GM18951 (cell line): ENCODE results near the gene ATG14.

Source experiments
- POLR2A ChIP-seq: IDR thresholded peaks from 4 replicates; pipeline ENCODE4 v1.6.1; 2011; ENCODE audit warnings: mild to moderate bottlenecking; ENCODE audit not compliant: insufficient read length, insufficient read depth; ENCODE audit errors: extremely low read depth
- in situ Hi-C: fragments of 300-500 bp; cut with MboI; formaldehyde crosslinking; loops from one replicate; pipeline ENCODE4 v1.12.0; 2022; ENCODE audit warnings: low sequenced_read_pairs, mixed read lengths, inconsistent platforms; ENCODE audit not compliant: unreplicated experiment

ATG14 gene

DNA sequence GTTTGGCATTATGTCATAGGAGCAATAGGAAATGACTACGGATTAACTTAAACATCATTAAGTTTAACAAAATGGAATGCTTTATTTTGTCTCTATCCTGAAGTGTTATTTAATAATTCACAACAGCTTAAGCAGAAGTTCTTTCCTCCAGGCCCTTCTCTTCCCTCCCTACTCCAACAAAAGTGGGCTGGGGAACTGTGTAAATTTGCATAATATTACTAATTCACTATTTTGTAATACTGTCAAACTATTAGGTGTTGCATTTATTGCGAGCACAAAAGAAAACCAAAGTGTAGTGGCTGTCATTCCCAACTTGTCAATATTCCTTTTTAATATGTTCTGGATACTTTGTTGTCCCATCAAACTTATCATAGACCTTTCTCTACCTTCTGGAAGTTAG lies 69.8 kb downstream of the ATG14 start:
- in situ Hi-C loops: no loop called here
- TF ChIP-seq POLR2A: no peak

DNA sequence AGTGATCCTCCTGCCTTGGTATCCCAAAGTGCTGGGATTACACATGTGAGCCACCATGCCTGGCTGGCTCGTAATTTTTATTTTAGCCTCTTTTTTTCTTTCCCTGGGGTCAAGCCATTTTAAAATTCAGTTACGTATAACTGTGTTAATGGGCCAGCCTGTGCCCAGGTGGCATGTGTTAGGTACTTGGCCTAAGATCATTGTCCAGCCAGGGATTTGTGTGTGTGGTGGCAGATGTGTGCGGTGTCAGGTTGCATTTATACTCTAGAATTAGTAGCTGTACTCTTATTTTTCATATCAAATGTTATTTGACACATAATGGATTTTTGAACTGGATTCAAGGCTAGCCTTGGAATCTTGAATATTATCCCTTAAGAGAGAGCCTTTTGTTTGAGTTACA lies 71.1 kb downstream of the ATG14 start:
- TF ChIP-seq POLR2A: no peak

DNA sequence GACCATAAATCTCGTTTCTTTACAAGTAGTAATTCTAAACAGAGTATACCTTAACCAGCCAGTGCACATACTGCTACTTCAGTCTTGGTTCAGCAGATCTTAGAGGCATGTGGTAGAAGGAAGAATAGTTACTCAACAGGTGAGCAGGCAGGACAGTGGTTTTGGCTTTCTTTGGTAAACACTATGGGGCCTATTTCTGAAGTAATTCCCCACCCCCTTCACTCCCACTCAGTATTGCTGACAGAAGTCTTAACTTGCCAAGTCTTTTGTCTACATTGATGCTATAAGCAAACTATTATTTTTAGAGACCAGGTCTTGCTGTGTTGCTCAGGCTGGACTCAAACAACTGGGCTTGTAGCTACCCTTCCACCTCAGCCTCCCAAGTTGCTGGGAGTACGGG lies 71.9 kb downstream of the ATG14 start:
- no peak for TF ChIP-seq POLR2A
- in situ Hi-C loops: no loop called here

More for the DNA sequence above, 71.1 kb downstream of the ATG14 start:
- in situ Hi-C loops: no loop called here

DNA sequence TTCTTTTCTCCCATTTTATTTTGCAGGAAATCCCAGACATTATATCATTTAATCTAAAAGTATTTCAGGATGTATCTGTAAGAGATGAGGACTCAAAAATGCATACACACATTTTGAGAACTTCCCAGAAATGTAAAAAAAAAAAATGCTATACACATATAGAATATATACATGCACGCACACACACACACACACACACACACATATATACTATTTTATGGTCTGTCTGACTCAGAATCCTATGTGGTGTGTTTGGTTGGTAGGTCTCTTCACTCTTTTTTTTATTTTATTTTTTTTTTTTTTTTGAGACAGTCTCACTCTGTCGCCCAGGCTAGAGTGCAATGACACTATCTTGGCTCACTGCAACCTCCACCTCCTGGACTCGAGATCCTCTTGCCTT lies 74.9 kb downstream of the ATG14 start:
- in situ Hi-C loops: no loop called here
- no peak for TF ChIP-seq POLR2A

DNA sequence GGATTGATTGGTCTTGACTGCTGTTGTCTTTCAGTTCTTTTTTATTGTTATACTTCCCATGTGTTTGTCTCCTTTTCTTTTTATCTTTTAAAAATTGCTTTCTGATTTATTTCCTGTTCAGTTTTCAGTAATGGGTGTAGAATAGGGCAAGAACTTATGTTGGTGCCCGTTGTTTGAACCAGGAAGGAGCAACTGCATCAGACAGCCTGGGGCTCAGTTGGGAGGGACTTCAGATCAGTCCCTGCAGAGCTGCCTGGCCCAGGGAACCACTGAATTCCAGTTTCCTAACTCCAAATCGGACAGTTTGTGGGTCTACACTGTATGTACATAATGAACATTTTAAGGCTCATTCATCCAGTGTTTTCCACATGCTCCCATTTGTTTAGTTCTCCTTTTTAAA lies 75.5 kb downstream of the ATG14 start:
- in situ Hi-C loops: no loop called here
- TF ChIP-seq POLR2A: no peak

DNA sequence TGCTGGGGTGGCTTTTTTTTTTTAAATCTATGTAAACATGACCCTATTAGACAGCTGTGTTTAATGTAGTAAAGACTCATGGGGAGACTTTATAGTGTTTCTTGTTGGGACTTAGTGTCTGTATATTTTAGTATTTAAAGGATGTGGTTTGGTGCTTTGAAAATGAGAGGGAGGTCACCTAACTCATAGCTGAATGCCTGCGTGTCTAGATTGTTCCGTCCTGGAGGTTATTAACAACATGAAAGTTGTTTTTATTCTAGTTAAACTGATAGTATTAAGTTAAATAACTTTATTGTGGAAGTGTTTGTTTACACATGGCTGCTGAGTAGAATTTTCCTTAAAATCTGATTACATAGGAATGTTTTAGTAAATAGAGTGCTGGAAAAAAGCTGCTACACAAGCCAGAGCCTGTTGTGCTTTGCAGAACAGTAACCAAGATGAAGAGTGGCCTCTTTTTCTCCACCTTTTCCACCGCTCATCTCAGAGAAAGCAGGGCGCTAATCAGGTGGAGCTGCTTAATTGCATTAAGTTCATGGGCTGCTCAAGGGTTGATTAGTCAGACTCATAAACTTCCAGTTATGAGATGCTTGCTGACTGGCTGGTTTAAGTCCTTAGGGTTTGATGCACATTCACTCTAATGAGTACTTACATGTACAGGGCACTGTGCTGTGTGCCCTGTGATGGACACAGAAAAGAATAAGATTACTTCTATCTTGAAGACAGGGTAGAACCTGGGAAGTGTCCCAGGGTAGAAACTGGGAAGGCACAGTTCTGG lies 77.7 kb downstream of the ATG14 start:
- TF ChIP-seq POLR2A: no peak
- in situ Hi-C loops: no loop called here

DNA sequence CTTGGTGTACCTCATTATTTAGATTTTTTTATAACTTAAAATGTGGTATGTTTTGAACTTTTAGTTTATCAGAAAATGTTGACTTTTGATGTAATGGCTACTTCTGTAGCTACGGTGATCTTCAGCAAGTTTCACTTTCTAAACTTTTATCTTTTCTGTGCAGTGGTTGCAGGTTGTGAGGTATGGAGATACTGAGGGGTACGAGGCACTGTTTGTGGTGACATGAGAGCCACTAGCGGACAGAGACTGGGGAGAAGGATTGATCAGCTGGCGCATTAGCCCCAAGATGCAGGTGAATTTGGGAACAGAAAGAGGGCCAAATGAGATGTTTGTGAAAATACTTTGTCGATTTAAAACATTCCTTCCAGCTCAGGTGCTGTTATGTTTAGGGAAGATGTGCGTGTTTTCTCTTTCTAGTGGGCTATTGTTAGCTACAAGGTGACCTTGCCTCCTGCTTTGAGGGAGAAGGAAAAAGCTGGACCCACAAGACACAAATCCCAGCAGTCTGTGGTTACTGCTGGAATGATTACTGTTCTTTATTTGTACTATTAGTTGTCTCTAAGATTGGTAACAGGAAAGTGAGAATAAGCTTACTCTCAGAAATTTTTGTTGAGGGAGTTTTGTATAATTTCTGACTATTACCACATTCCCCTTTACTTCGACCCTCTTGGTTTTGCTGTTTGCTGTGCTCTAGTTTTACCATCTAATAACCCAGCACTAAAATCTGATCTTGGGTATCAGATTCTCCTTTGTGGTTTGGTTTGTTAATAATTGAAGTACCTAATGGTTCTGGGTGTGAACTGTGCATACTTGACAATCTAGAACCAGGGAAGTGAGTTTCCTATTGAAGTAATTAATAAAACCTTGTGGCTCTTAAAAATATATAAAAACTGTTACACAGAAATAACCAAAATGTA lies 78.7 kb downstream of the ATG14 start:
- in situ Hi-C loops: no loop called here

DNA sequence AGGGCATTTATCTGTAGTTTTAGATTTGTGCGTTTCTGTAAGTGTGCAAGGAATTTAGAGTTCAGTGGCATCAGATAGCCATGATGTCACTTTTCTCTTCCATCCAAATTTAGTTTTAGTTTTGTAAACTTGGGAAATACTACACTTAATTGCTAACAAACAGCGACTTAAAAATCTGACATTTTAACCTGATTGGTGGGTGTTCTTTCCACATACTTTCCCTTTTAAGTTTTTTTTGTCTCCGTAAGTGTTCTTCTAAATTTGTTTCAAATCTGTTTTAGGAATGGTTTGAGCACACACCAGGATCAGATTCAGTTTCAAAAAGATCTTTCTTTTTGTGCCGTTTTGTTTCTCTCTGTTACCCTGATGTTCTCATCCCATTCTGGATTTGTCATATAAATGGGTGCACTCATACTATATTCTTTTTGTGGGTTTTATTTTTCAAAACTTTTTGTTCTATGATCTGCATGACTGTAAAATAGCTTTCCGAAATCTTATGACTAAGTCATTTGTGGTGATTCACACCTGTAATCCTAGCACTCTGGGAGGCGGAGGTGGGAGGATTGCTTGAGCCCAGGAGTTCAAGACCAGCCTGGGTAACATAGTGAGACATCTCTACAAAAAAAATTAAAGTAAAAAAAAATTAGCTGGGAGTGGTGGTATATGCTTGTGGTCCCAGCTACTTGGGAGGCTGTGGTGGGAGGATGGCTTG lies 81.5 kb downstream of the ATG14 start:
- no peak for TF ChIP-seq POLR2A
- in situ Hi-C loops: no loop called here

More for the DNA sequence above, 78.7 kb downstream of the ATG14 start:
- TF ChIP-seq POLR2A: no peak

DNA sequence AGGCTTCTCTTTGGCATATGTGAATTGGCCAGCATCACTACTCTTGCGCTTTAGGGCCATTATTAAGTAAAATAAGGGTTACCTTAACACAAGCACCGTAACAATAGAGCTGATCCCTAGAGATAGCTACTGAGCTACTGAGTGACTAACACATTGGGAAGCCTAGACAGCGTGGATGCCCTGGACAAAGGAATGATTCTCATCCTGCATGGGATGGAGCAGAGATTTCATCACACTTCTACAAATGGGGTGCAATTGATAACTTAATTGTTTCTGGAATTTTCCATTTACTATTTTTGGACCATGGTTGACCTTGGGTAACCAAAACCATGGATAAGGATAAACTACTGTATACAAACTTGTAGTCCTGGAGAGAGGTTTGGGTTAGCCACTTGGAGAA lies 83.3 kb downstream of the ATG14 start:
- TF ChIP-seq POLR2A: no peak
- in situ Hi-C loops: no loop called here

DNA sequence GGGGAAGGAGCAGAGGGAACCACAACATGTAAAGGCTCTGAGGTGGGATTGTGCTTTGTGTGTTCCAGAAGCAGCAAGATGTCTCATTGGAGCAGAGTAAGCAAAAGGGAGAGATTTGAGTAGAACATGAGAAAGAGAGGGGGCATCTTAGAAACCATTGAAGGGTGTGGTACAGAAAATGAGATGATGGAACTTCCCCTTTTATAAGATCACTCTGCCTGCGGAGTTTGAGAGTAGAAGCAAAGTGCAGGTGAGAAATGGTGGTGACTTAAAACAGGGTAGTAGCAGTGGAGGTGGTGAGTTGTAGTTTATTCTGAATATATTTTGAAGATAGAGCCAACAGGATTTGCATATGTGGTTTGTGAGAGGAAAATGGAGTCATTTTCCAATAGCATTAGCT lies 84.5 kb downstream of the ATG14 start:
- TF ChIP-seq POLR2A: no peak
- in situ Hi-C loops: no loop called here

DNA sequence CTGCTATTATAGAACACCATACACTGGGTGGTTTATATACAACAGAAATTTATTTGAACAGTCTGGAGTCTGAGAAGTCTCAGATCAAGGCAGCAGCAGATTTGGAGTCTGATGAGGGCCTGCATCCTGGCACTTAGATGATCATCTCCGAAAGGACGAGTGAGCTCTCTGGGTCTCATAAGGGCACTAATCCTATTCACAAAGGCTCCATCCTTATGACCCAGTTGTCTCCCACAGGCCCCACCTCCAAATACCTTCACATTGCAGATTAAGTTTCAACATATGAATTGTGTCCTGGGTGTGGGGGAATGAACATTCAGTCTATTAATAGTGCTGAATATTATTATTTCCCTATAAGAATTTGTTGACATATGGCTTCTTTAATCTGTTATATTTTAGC lies 86.8 kb downstream of the ATG14 start:
- in situ Hi-C loops: no loop called here
- no peak for TF ChIP-seq POLR2A

DNA sequence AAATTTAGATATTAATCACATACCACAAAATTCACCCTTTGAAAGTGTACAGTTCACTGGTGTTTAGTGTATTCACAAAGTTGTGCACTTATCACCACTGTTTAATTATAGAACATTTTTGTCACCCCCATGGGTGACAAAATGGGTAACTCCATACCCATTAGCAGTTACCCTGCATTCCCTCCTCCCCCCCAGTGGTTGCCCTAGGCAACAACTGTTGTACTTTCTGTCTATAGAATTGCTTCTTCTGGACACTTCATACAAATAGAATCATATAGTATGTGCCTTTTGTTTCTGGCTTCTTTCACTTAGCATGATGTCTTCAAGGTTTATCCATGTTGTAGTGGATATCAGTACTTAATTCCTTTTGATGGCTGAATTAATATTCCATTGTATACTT lies 87.7 kb downstream of the ATG14 start:
- in situ Hi-C loops: no loop called here
- TF ChIP-seq POLR2A: no peak

DNA sequence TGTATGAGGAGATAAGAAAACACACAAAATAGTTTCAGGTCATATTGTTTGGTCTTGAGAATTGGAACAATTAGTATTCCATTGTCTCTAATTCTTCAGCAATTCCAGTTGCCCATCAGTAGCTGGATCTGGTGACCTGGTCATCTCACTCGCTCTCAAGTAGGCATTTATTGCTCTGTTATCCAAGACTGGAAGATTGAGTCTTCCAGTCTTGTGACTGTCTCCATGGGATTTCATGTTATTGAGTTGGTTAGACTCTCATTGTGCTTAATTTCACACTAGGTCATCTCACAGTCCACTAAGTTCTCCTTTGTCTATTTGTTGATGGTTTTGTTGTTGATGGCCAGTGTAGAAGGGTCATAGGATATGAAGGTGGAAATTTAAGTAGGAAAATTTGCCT lies 92.9 kb downstream of the ATG14 start:
- in situ Hi-C loops: no loop called here
- no peak for TF ChIP-seq POLR2A
